ENCODE results near the gene TRIM27.
"Not testable (repeated sequence)": the region's sequence is repeated elsewhere in the genome, so short reads cannot be mapped to it uniquely, and the experiment has no call there.

The TRIM27 gene

GRCh38 chr6:28923318-28924102 lies at the start of gene TRIM27:
Gene TRIM27 (minus strand): TSS chr6:28923985. CDS start chr6:28923632, 353 bp downstream.
- DNase-seq = peak; percentile 95

GRCh38 chr6:28970056-28970455 lies 46.3 kb upstream of the TRIM27 start:
- DNase-seq = not testable (repeated sequence)

DNA sequence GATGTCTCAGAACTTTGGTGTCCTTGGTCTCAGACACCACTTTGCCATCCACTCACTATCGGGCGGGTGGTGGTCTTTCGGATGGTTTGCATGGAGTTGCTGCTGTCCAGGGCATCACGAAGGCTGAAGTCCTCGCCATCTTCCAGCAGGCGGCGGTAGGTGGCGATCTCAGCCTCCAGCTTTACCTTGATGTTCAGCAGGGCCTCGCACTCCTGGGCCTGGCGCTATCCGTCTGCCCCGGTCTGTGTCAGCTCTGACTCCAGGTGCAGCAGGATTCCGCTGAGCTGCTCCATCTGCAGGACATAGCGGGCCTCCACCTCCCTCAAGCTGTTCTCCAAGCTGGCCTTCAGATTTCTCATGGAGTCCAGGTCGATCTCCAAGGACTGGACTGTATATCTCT lies 45.3 kb upstream of the TRIM27 start:
- DNase-seq = no peak

GRCh38 chr6:28968476-28968875 lies 44.7 kb upstream of the TRIM27 start:
- no peak for DNase-seq

DNA sequence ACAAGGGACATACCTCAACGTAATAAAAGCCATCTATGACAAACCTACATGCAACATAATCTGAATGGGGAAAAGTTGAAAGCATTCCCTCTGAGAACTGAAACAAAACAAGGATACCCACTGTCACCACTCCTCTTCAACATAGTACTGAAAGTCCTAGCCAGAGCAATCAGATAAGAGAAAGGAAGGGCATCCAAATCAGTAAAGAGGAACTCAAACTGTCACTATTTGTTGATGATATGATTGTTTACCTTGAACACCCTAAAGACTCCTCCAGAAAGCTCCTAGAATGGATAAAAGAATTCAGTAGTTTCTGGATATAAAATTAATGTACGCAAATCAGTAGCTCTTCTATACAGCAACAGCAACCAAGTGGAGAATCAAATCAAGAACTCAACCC lies 41.9 kb upstream of the TRIM27 start:
- DNase-seq = no peak

DNA sequence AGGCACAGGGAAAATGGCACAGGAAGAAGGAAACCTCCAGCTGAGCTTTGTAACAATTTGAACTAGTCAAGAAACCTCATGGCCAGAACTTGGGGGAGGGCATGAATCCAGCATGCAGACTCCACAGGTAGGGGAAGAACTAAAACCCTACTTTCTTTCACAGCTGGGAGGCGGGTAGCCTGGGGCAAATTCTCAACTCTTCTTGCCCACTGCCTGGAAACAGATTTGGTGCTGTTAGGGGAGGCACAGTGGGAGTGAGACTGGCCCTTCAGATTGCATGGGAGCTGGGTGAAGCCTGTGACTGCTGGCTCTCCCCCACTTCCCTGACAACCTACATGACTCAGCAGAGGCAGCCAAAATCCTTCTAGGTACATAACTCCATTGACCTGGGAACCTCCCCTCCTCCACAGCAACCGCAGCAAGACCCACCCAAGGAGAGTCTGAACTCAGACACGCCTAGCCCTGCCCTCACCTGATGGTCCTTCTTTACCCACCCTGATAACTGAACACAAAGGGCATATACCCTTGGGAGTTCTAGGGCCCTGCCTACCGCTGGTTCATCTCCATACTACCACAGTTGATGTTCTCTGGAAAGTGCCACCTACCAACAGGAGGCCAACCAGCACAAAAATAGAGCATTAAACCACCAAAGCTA lies 37.2 kb upstream of the TRIM27 start:
- no peak for DNase-seq

DNA sequence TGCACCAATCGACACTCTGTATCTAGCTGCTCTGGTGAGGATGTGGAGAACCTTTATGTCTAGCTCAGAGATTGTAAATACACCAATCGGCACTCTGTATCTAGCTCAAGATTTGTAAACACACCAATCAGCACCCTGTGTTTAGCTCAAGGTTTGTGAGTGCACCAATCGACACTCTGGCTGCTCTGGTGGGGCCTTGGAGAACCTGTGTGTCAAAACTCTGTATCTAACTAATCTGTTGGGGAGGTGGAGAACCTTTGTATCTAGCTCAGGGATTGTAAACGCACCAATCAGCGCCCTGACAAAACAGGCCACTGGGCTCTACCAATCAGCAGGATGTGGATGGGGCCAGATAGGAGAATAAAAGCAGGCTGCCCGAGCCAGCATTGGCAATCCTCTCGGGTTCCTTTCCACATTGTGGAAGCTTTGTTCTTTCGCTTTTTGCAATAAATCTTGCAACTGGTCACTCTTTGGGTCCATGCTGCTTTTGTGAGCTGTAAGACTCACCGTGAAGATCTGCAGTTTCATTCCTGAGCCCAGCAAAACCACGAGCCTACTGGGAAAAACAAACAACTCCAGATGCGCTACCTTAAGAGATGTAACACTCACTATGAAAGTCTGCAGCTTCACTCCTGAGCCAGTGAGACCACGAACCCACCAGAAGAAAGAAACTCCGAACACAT lies 34.9 kb upstream of the TRIM27 start:
- DNase-seq = not testable (repeated sequence)

GRCh38 chr6:28957795-28958314 lies 34.1 kb upstream of the TRIM27 start:
- not testable (repeated sequence) for DNase-seq

DNA sequence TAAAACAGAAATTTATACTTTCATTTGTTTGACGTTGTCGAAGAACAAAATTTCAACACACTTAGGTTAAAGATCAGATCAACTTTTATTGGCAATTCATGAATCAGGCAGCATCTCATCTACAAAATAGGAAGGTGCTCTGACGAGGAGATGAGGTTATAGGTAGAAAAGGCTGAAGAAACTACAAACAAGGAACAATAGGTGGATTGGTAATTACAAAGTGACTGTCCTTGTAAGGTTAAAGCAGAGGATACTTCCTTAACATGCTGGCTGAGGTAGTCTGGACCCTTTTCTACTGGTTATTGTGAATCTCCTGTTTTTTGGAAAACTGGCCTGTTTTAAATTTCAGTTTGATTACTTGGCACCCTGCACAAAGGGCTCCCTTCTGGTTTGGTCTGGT lies 32.5 kb upstream of the TRIM27 start:
- DNase-seq = no peak

DNA sequence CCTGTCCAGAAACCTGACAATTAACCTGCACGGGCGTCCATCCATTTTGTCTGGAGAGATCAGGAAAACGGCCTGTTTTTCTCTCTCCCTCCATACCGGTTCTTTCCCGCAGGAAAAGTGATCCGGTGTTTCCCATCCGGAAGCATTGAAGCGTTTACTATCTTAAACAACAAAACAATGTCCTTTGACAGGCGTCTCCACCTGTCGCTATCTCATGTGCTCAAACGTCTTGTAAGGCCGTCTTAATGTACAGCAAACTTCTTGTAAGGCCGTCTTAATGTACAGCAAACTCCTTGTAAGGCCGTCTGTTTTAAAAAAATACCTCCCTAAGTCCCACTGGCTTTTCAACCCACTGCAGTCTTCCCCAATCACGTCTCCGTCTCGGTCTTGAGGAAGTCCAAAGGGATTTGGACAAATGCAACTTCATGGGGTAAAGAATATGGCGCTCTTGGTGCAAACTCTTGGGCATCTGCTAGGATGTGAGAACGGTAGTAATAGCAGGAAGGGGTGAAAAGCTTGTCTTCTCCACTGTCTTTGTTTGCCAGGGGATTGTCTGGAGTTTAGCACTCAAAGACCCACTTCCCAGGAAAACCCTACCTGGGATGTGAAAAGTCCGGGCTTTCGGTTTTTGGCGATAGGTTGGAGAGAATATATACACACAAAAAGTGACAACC lies 29.9 kb upstream of the TRIM27 start:
- peak; percentile 61 for DNase-seq

- peak; percentile 94 for DNase-seq
These were observed 29.3 kb upstream of the TRIM27 start for GRCh38 chr6:28953039-28953584.

- not testable (repeated sequence) for DNase-seq
These were observed 25.9 kb upstream of the TRIM27 start for GRCh38 chr6:28949656-28950195.

- no peak for DNase-seq
These were observed 25.1 kb upstream of the TRIM27 start for GRCh38 chr6:28948782-28949486.

DNA sequence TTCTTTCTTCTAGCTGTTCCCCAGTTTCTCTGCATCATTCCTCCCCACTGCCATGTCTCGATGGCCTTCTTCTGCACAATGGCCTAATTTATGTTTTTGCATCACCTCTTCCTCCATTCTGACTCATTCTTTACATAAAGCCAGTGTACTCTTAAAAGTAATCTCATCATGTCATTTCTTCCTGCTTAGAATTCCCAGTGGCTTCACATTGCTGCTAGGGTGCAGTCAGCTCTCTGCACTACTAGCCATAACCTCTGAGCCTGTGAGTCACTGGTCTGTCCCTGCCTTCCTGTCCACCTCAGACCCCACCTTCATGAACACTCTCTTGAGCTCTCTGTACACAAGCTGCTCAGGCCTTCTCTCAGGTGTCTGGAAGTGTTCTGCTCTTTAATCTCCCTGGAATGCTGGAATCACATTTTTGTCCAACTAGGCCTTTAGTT lies 24.1 kb upstream of the TRIM27 start:
- DNase-seq = no peak

- DNase-seq = no peak
These were observed 23.4 kb upstream of the TRIM27 start for GRCh38 chr6:28947067-28947765.

DNA sequence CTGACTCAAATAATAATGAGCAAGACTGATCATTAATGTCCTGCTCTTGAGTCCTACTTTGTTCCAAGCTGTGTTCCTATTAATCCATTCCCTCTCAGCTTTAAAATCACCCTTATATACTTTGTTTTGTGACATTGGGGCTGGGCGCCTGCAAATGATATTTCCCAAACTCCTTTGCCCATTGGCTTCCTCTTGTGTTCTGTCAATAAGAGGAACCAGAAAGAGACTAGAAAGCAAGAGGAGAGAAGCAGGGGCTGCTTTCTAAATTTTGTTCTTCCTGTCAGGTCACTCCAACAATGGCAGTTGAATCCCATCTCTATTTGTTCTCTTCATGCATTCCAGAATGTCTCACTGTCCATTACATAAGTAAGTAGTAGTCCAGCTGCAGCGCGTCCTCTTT lies 21.6 kb upstream of the TRIM27 start:
- no peak for DNase-seq

- peak; percentile 86 for DNase-seq
These were observed 20.7 kb upstream of the TRIM27 start for GRCh38 chr6:28944412-28944865.

- peak; percentile 95 for DNase-seq
These were observed 20.0 kb upstream of the TRIM27 start for GRCh38 chr6:28943557-28944411.

DNA sequence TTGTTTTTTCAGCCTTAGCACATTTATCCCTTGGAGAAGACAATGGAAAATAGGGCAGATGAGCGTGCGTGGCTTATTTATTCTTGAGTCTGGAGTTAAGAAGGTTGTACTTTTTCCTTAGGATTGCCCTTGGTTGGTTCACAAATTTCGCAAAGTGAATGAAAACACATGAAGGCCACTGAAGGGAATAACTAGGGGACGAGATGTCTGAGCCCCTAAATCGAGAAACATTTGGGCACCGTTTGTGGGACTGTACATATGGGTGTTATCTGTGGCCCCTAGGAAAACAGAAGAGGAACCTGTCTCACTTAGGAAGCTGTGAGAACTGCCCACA lies 19.4 kb upstream of the TRIM27 start:
- peak; percentile 61 for DNase-seq

Data from NCI-H82 (cell line).